Heart left ventricle (tissue), 16 donors: ENCODE results near the gene TANGO2. TPM values are rescaled to one million over a fixed set of nuclear protein-coding genes. Genes with fewer than 3 reads are reported as not detected.

Experiments
- ATAC-seq, 4 donors: fragments of 200-7000 bp; cut with Tn5 transposase; one replicate each; pipeline ENCODE4 v1.9.1; 2020 to 2022; ENCODE audit warnings: moderate library complexity in 4 of 4, mild to moderate bottlenecking in 3 of 4, moderate number of reproducible peaks in 1 of 4
- DNase-seq, 5 donors: peaks; one replicate each; pipeline ENCODE4 v3.0.0-alpha.2; 2020
- H3K27ac ChIP-seq, 12 donors: fragments of 200-600 bp; sonication (generic) in 4 of 12; one replicate each; pipeline versions ENCODE4 v1.5.0 to v1.8.0; 2016 to 2022; ENCODE audit warnings: mild to moderate bottlenecking in 2 of 12
- H3K27me3 ChIP-seq, 9 donors: fragments of 200-600 bp; sonication (generic) in 2 of 9; one replicate each; pipeline versions ENCODE4 v1.5.1 to v1.8.0; 2016 to 2022; ENCODE audit warnings: mild to moderate bottlenecking in 3 of 9
- H3K36me3 ChIP-seq, 9 donors: fragments of 200-600 bp; sonication (generic) in 2 of 9; one replicate each; pipeline versions ENCODE4 v1.5.0 to v1.8.0; 2018 to 2022; ENCODE audit warnings: mild to moderate bottlenecking in 2 of 9
- H3K4me1 ChIP-seq, 12 donors: fragments of 200-600 bp; sonication (generic) in 4 of 12; one replicate each; pipeline versions ENCODE4 v1.5.0 to v1.8.0; 2016 to 2022; ENCODE audit warnings: mild to moderate bottlenecking in 3 of 12
- H3K4me3 ChIP-seq, 12 donors: fragments of 200-600 bp; sonication (generic) in 4 of 12; one replicate each; pipeline versions ENCODE4 v1.5.0 to v1.8.0; 2017 to 2022; ENCODE audit warnings: mild to moderate bottlenecking in 9 of 12, moderate library complexity in 4 of 12
- H3K9me3 ChIP-seq, 12 donors: fragments of 200-600 bp; sonication (generic) in 4 of 12; one replicate each; pipeline versions ENCODE4 v1.5.0 to v1.8.0; 2016 to 2022; ENCODE audit warnings: mild to moderate bottlenecking in 1 of 12
- POLR2A ChIP-seq, 2 donors: fragments of 450-650 bp; IDR thresholded peaks; one replicate each; pipeline ENCODE4 v1.6.1; 2017; ENCODE audit warnings: antibody characterized with exemption in 2 of 2, mild to moderate bottlenecking in 2 of 2, moderate library complexity in 2 of 2
- WGBS, 4 donors: extraction: QIAGEN DNeasy Blood & Tissue Kit in 2 of 4; methylation state at CpG; one replicate each; pipeline versions ENCODE4 v1.1.5 to v1.1.7; 2013 to 2018; 5-methylcytosine and 5-hydroxymethylcytosine counted together
- intact Hi-C, 10 donors: fragments of 100-400 bp; cut with DNase I; formaldehyde crosslinking; loops; one replicate each; pipeline versions ENCODE4 v1.11.1 to v1.14.2; 2022
- polyA plus RNA-seq, 2 donors: library from polyadenylated mRNA; stranded (reverse); fragments of 200-250 nt; gene quantifications; one replicate each; pipeline ENCODE4 v1.2.3, GENCODE V29; 2013
- total RNA-seq, 9 donors: library from RNA; depleted of rRNA in 2 of 9; stranded (reverse); fragments of >200 nt in 2 of 9; fragmentation: NEBNext Ultra II Directional in 3 of 9; extraction: Animal tissue kit (Norgen Biotek cat#: 25700) in 3 of 9; gene quantifications; one replicate each; pipeline versions ENCODE4 v1.1.0 to v1.2.4, GENCODE V29; 2016 to 2023
- TF ChIP-seq, protein P1 (sequence below), 12 donors: fragments of 200-600 bp; sonication (generic) in 4 of 12; IDR thresholded peaks; one replicate each; pipeline versions ENCODE4 v1.5.0 to v1.8.0; 2018 to 2022; ENCODE audit warnings: antibody characterized with exemption in 12 of 12, mild to moderate bottlenecking in 5 of 12
- donor health status: ischemic (EF 13 %, LVEDD 7.1; RV severe dilation, severe dysfunction).
- donor health status: healthy with polysubstance abuse.
- donor health status: DM: no; HTN: yes; CAD: no.
- donor health status: DM: no; HTN: no; CAD: no.
- donor health status: ischemic (EF 25% LVEDD 6.9; RV normal size, moderate dysfunction).
- donor health status: ischemic (EF 25% LVEDD 5.7; RV mildly dilated, moderate dysfunction).
- donor health status: healthy.
- donor health status: DM: yes; HTN: yes; CAD: no.
- donor health status: ischemic (EF 35%, LVEDD 5.7; RV mildly dilated, moderate dysfunction).
- donor health status: nonischemic (EF 11% LVEDD 7.7; RV severe dilation, severe dysfunction).
- donor health status: DM: yes; HTN: yes; CAD: no.
- donor health status: PGD.
- donor health status: ischemic (EF 29% LVEDD 5.4; RV normal size, mild dysfunction).
- donor health status: nonischemic (EF 23%, LVEDD 6.1; RV moderate dilation, normal function).

The TANGO2 gene
- total and polyA plus RNA-seq, 11 donors: 51.3 to 341 (median 63.0) TPM

GRCh38 chr22:20079745-20080444, 59.0 kb downstream of the TANGO2 start, which contains the start of gene DGCR8:
Gene DGCR8 (plus strand): TSS chr22:20080241. CDS start chr22:20085964, 5,723 bp downstream.
- H3K36me3 ChIP-seq: no peaks in the 10 kb centered on the region
- intact Hi-C loops: loop anchor here in 7 of 10 donors (1.0 to 10.0 kb wide), 10 partner anchors 17 to 115 kb away; partner anchors contain the start of genes TRMT2A (in 4 of the 7), RANBP1 (in 3 of the 7) and TANGO2 (in 3 of the 7)
- H3K4me1 ChIP-seq: peaks cover 3 to 49% (median 43%) of the 10 kb centered on the region in 12 donors
- 0 to 1% (median 0%) methylated on average over 21 to 100 of the region's 100 CpGs for WGBS, 4 donors
- peak within 1 kb of the TSS; percentile 48 to 92 (median 84) for H3K4me3 ChIP-seq
- ATAC-seq (peak; percentile 95 to 98 (median 96)), DNase-seq (peak; percentile 96 to 97 (median 96))
- H3K27ac ChIP-seq: peak within 1 kb of the TSS; percentile 75 to 94 (median 86)
- TF ChIP-seq, protein P1, sequence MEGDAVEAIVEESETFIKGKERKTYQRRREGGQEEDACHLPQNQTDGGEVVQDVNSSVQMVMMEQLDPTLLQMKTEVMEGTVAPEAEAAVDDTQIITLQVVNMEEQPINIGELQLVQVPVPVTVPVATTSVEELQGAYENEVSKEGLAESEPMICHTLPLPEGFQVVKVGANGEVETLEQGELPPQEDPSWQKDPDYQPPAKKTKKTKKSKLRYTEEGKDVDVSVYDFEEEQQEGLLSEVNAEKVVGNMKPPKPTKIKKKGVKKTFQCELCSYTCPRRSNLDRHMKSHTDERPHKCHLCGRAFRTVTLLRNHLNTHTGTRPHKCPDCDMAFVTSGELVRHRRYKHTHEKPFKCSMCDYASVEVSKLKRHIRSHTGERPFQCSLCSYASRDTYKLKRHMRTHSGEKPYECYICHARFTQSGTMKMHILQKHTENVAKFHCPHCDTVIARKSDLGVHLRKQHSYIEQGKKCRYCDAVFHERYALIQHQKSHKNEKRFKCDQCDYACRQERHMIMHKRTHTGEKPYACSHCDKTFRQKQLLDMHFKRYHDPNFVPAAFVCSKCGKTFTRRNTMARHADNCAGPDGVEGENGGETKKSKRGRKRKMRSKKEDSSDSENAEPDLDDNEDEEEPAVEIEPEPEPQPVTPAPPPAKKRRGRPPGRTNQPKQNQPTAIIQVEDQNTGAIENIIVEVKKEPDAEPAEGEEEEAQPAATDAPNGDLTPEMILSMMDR (IDR thresholded peaks at IDR 0.05): peak in 1 of 12 donors; percentile 19
- TF ChIP-seq POLR2A (IDR thresholded peaks at IDR 0.05): peak in 1 of 2 donors; percentile 74
- H3K9me3 ChIP-seq: no peaks in the 10 kb centered on the region
- no peaks in the 10 kb centered on the region for H3K27me3 ChIP-seq

DNA sequence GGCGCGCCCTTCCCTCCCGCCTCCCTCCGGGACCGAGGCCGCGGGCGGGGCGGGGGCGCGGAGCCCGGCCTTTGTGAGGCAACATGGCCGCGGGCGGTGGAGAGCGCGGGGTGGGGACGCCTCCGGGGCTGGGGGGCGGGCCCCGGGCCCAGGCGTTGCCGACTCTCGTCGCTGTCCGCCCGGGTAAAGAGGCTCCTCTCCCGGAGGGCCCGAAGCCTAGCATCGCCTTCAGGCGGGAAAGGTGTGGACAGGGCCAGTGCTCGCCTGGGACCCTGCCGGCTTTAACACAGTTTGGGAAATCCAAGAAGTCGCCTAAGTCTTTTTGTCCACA, 59.5 kb downstream of the TANGO2 start:
- intact Hi-C loops: loop anchor here in 6 of 10 donors (1.0 to 10.0 kb wide), 8 partner anchors 36 to 116 kb away; partner anchors contain the start of genes TRMT2A (in 4 of the 6), RANBP1 (in 3 of the 6) and TANGO2 (in 3 of the 6)
- Histone ChIP-seq H3K27me3 (no peaks in the 10 kb centered on the region), H3K36me3 (peaks cover 0 to 3% (median 0%) of the 10 kb centered on the region in 9 donors), H3K27ac (peak overlapping the region; percentile 75 to 94 (median 86)), H3K9me3 (no peaks in the 10 kb centered on the region), H3K4me3 (peak overlapping the region; percentile 48 to 92 (median 84)), H3K4me1 (peaks cover 3 to 55% (median 46%) of the 10 kb centered on the region in 12 donors)
- TF ChIP-seq, protein P1 (IDR thresholded peaks at IDR 0.05): no peak
- no peak for TF ChIP-seq POLR2A (IDR thresholded peaks at IDR 0.05)
- ATAC-seq (peak; percentile 25 to 58 (median 52)), DNase-seq (peak; percentile 59 to 79 (median 70))
- 0 to 1% (median 0%) methylated on average over 1 to 34 of the region's 34 CpGs for WGBS, 4 donors

- no peaks in the 10 kb centered on the region for H3K9me3 ChIP-seq
- DNase-seq (peak in 2 of 5 donors; percentile 45 to 52), ATAC-seq (peak in 2 of 4 donors; percentile 3 to 7)
- intact Hi-C loops: loop anchor here in 6 of 10 donors (1.0 to 10.0 kb wide), 8 partner anchors 36 to 116 kb away; partner anchors contain the start of genes TRMT2A (in 4 of the 6), RANBP1 (in 3 of the 6) and TANGO2 (in 3 of the 6)
- H3K27ac ChIP-seq: peak overlapping the region; percentile 75 to 94 (median 86)
- H3K4me3 ChIP-seq: peak overlapping the region; percentile 48 to 92 (median 84)
- no peaks in the 10 kb centered on the region for H3K27me3 ChIP-seq
- WGBS, 4 donors: 1 to 14% (median 9%) methylated on average over 20 to 27 of the region's 27 CpGs
- H3K36me3 ChIP-seq: peaks cover 0 to 9% (median 6%) of the 10 kb centered on the region in 9 donors
- no peak for TF ChIP-seq POLR2A (IDR thresholded peaks at IDR 0.05)
- TF ChIP-seq, protein P1 (IDR thresholded peaks at IDR 0.05): no peak
- peaks cover 3 to 58% (median 46%) of the 10 kb centered on the region in 12 donors for H3K4me1 ChIP-seq
Measured at GRCh38 chr22:20080776-20081654, 60.1 kb downstream of the TANGO2 start.
